PC-3 (cell line): ENCODE measurements around the gene MLLT10. TPM values are rescaled to one million over a fixed set of nuclear protein-coding genes. Genes with fewer than 3 reads are reported as not detected.
A peak's percentile ranks its signal among the peaks of the same experiment; 100 is the strongest.

ENCODE experiments used
- ATAC-seq: fragments of 200-7000 bp; cut with Tn5 transposase; 2 replicates; pipeline ENCODE4 v1.9.1; 2020; ENCODE audit warnings: mild to moderate bottlenecking, moderate library complexity
- BruUV-seq: library from RNA; stranded (reverse); fragments of 400-500 nt; replicated peaks from 2 replicates; lab custom pipeline; 2021; lab: Mats Ljungman, UMichigan
- CTCF ChIA-PET: fragments of 300-600 bp; sonication (Branson Sonifier 250); formaldehyde crosslinking; loops from one replicate; lab custom pipeline; 2022; ENCODE audit warnings: antibody characterized with exemption; lab: Charles Lee
- POLR2A ChIA-PET: fragments of 300-600 bp; sonication (Branson Sonifier 250); formaldehyde crosslinking; loops from one replicate; lab custom pipeline; 2022; ENCODE audit warnings: antibody characterized with exemption; ENCODE audit not compliant: unreplicated experiment; lab: Charles Lee
- DNase-seq: peaks from one replicate; pipeline ENCODE4 v3.0.0-alpha.2; 2015
- H2AFZ ChIP-seq: fragments of 300-600 bp; sonication (generic); 2 replicates; pipeline ENCODE4 v1.6.0; 2016; ENCODE audit warnings: antibody characterized with exemption, low read length
- H3F3A ChIP-seq: fragments of 300-600 bp; sonication (generic); one replicate; pipeline ENCODE4 v1.6.0; 2017; ENCODE audit warnings: antibody characterized with exemption, low read length, control low read depth, mild to moderate bottlenecking; ENCODE audit not compliant: unreplicated experiment
- H3K27ac ChIP-seq: fragments of 300-600 bp; sonication (generic); 2 replicates; pipeline ENCODE4 v1.5.1; 2016; ENCODE audit warnings: mild to moderate bottlenecking, low read length
- H3K27me3 ChIP-seq: fragments of 300-600 bp; sonication (generic); 2 replicates; pipeline ENCODE4 v1.6.1; 2016; ENCODE audit warnings: low read length, mixed read lengths
- H3K36me3 ChIP-seq: fragments of 300-600 bp; sonication (generic); 2 replicates; pipeline ENCODE4 v1.6.1; 2016; ENCODE audit warnings: low read depth, mixed run types, low read length, mixed read lengths
- H3K4me1 ChIP-seq: fragments of 300-600 bp; sonication (generic); 2 replicates; pipeline ENCODE4 v1.5.1; 2016; ENCODE audit warnings: low read length; ENCODE audit not compliant: insufficient read depth
- H3K4me2 ChIP-seq: fragments of 300-600 bp; sonication (generic); 2 replicates; pipeline ENCODE4 v1.6.0; 2016; ENCODE audit warnings: low read length
- H3K4me3 ChIP-seq: fragments of 300-600 bp; sonication (generic); 2 replicates; pipeline ENCODE4 v1.5.1; 2016; ENCODE audit warnings: mild to moderate bottlenecking, low read length, mixed read lengths
- H3K79me2 ChIP-seq: fragments of 300-600 bp; sonication (generic); 2 replicates; pipeline ENCODE4 v1.6.1; 2017; ENCODE audit warnings: low read length, mixed read lengths
- H3K9ac ChIP-seq: fragments of 300-600 bp; sonication (generic); 2 replicates; pipeline ENCODE4 v1.6.0; 2016; ENCODE audit warnings: mild to moderate bottlenecking, low read length
- H3K9me2 ChIP-seq: fragments of 300-600 bp; sonication (generic); replicated peaks from 2 replicates; pipeline ENCODE4 v1.6.1; 2016; ENCODE audit warnings: mixed run types, low read length, mixed read lengths
- H3K9me3 ChIP-seq: fragments of 300-600 bp; sonication (generic); 2 replicates; pipeline ENCODE4 v1.6.1; 2016; ENCODE audit warnings: low read length, mixed read lengths
- H4K20me1 ChIP-seq: fragments of 300-600 bp; sonication (generic); 2 replicates; pipeline ENCODE4 v1.6.1; 2016; ENCODE audit warnings: low read length, mixed read lengths
- EZH2 ChIP-seq: fragments of 300-600 bp; sonication (generic); IDR thresholded peaks from one replicate; pipeline ENCODE4 v1.6.1; 2017; ENCODE audit warnings: antibody characterized with exemption, mild to moderate bottlenecking, low read length; ENCODE audit not compliant: unreplicated experiment
- EZH2phosphoT487 ChIP-seq: fragments of 300-600 bp; sonication (generic); IDR thresholded peaks from 2 replicates; pipeline ENCODE4 v1.6.1; 2018; ENCODE audit warnings: mild to moderate bottlenecking, antibody characterized with exemption, low read length, borderline replicate concordance
- intact Hi-C: fragments of 100-400 bp; cut with micrococcal nuclease; formaldehyde crosslinking; loops from 2 replicates; pipeline ENCODE4 v1.9.0; 2023
- total RNA-seq: library from RNA; depleted of rRNA; stranded (reverse); fragments of >200 nt; gene quantifications from 2 replicates; pipeline ENCODE4 v1.2.3, GENCODE V29; 2014
- TF ChIP-seq, protein P1 (sequence below): fragments of 300-600 bp; sonication (generic); conservative IDR thresholded peaks from 2 replicates; pipeline ENCODE4 v1.5.1; 2017; ENCODE audit warnings: antibody characterized with exemption, low read depth, mild to moderate bottlenecking, low read length

The MLLT10 gene
- total RNA-seq, 1 experiment from 2014 or later = 32.5 TPM

DNA sequence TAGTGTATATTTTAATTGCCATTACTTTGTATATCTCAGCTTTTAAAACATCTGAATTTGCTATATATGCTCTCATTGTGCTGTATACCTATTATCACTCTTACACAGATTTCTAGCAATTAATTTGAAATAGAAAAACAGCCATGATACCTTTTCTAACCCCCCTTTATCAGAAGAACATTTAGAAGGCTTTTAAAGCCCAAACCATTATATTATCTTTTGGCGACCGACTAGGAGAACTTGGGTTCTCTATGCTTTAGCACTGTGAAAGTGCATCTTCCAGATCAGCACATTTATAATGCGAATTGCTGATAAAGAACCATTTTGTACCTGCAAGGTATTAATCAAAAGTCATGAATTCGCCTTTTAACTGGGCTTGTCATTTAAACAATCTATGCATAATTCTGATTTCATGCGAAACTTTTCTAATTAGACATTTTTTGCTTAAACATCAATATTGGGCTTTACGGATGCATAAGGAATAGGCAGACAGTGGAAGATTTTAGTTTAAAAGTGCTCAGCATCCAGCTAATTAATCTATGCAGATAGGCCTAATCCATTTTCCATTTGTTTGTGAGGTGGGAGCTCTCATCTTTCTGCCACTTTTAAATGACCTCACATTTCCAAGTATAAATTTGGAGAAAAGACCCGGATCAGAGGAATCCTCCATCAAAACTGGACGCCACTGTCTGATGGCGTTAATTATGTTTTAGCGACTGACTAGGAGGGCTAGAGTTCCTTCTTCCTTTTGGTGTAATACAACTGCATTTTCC is 1.2 kb upstream of the MLLT10 start:
- Histone ChIP-seq H3K27me3 (no peaks in the 10 kb centered on the region), H3K36me3 (no peaks in the 10 kb centered on the region), H4K20me1 (no peaks in the 10 kb centered on the region), H3K9me3 (no peaks in the 10 kb centered on the region), H3K4me2 (peak overlapping the region; percentile 77), H2AFZ (peak overlapping the region; percentile 68), H3K79me2 (peaks cover 29% of the 10 kb centered on the region), H3K4me1 (peaks cover 15% of the 10 kb centered on the region), H3F3A (no peaks in the 10 kb centered on the region), H3K9ac (peak overlapping the region; percentile 81), H3K4me3 (peak overlapping the region; percentile 60), H3K27ac (peak overlapping the region; percentile 73), H3K9me2 (no peaks in the 10 kb centered on the region)
- DNase-seq (no peak), ATAC-seq (no peak)
- ChIA-PET POLR2A (no interaction called here), CTCF (no interaction called here)
- intact Hi-C loops = no loop called here
- BruUV-seq = no TSS peak
- TF ChIP-seq, protein P1, sequence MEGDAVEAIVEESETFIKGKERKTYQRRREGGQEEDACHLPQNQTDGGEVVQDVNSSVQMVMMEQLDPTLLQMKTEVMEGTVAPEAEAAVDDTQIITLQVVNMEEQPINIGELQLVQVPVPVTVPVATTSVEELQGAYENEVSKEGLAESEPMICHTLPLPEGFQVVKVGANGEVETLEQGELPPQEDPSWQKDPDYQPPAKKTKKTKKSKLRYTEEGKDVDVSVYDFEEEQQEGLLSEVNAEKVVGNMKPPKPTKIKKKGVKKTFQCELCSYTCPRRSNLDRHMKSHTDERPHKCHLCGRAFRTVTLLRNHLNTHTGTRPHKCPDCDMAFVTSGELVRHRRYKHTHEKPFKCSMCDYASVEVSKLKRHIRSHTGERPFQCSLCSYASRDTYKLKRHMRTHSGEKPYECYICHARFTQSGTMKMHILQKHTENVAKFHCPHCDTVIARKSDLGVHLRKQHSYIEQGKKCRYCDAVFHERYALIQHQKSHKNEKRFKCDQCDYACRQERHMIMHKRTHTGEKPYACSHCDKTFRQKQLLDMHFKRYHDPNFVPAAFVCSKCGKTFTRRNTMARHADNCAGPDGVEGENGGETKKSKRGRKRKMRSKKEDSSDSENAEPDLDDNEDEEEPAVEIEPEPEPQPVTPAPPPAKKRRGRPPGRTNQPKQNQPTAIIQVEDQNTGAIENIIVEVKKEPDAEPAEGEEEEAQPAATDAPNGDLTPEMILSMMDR = no peak
- no peak for TF ChIP-seq EZH2

DNA sequence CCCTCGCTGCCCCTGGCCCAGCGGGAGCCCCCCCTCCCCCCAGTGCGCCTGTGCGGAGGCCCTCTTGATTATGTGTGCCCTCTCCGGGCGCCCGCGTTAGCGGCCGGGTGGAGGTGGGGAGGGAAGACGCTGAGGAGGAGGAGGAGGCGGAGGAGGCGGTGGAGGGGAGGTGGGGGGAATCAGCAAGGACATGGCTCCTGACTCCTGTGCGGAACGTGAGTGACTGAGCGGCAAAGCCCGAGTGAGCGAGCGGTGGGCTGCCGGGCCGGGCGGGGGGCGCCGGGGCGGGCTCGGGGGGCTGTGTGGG is 201 bp downstream of the MLLT10 start:
- BruUV-seq = no TSS peak
- H3K27me3 ChIP-seq = no peaks in the 10 kb centered on the region
- H3K27ac ChIP-seq = peak overlapping the region; percentile 23; the same call in 1 of the 2 replicates
- ATAC-seq = no peak
- H3K79me2 ChIP-seq = peaks cover 39% of the 10 kb centered on the region
- no peaks in the 10 kb centered on the region for H3F3A ChIP-seq
- no peaks in the 10 kb centered on the region for H3K9me3 ChIP-seq
- no peak overlapping the region for H2AFZ ChIP-seq
- ChIA-PET POLR2A (no interaction called here), CTCF (interaction anchor here (0.6 kb wide), 1 partner anchor 38 kb away, joined by 3 read pairs; no protein-coding TSS in a partner anchor)
- peak overlapping the region; percentile 65 for H3K4me3 ChIP-seq
- DNase-seq = no peak
- peaks cover 7% of the 10 kb centered on the region for H3K36me3 ChIP-seq
- no peaks in the 10 kb centered on the region for H3K9me2 ChIP-seq
- no peak overlapping the region for H3K4me2 ChIP-seq
- no peaks in the 10 kb centered on the region for H4K20me1 ChIP-seq
- peak overlapping the region; percentile 68 for H3K9ac ChIP-seq
- H3K4me1 ChIP-seq = peaks cover 7% of the 10 kb centered on the region; the same call in 1 of the 2 replicates
- intact Hi-C loops = no loop called here
- TF ChIP-seq EZH2phosphoT487 (no peak), EZH2 (no peak)
- TF ChIP-seq, protein P1 = no peak
